Measurements from ENCODE around the gene ADAMTSL1. TPM values are rescaled to one million over a fixed set of nuclear protein-coding genes. Genes with fewer than 3 reads are reported as not detected.

The ADAMTSL1 gene
- total RNA-seq, 6 donors from 2014 or later, result 0.44 to 6.4 (median 2.3) TPM; not detected in 1

GRCh38 chr9:18448101-18448500, 25.9 kb upstream of the ADAMTSL1 start:
- no peak overlapping the region for H3K27ac ChIP-seq
- no peaks in the 10 kb centered on the region for H3K9me3 ChIP-seq
- ATAC-seq (ENCODE audit: low FRiP score in 2 of 2) (no peak), DNase-seq (no peak)
- H3K4me3 ChIP-seq, result no peak overlapping the region
- H3K36me3 ChIP-seq, result no peaks in the 10 kb centered on the region
- TF ChIP-seq EP300 (IDR thresholded peaks at IDR 0.05) (no peak), CTCF (IDR thresholded peaks at IDR 0.05) (no peak), POLR2A (IDR thresholded peaks at IDR 0.05) (no peak), POLR2AphosphoS5 (IDR thresholded peaks at IDR 0.05) (no peak)
- peaks cover 0 to 8% (median 0%) of the 10 kb centered on the region in 4 donors for H3K4me1 ChIP-seq
- H3K27me3 ChIP-seq, result no peaks in the 10 kb centered on the region

GRCh38 chr9:18451406-18451805, 22.5 kb upstream of the ADAMTSL1 start:
- peak in 1 of 2 donors; percentile 14 for ATAC-seq (ENCODE audit: low FRiP score in 2 of 2)
- DNase-seq, result no peak
- WGBS, 2 donors, result 68% methylated on average over 3 of the region's 3 CpGs
- Histone ChIP-seq H3K4me3 (no peak overlapping the region), H3K9me3 (no peaks in the 10 kb centered on the region), H3K4me1 (peaks cover 0 to 8% (median 0%) of the 10 kb centered on the region in 4 donors), H3K36me3 (no peaks in the 10 kb centered on the region), H3K27me3 (no peaks in the 10 kb centered on the region), H3K27ac (no peak overlapping the region)
- no peak for TF ChIP-seq EP300 (IDR thresholded peaks at IDR 0.05)
- no peak for TF ChIP-seq POLR2A (IDR thresholded peaks at IDR 0.05)
- TF ChIP-seq POLR2AphosphoS5 (IDR thresholded peaks at IDR 0.05), result no peak
- TF ChIP-seq CTCF (IDR thresholded peaks at IDR 0.05), result no peak

- H3K4me1 ChIP-seq, result peaks cover 0 to 4% (median 0%) of the 10 kb centered on the region in 4 donors
- DNase-seq (no peak), ATAC-seq (ENCODE audit: low FRiP score in 2 of 2) (no peak)
- WGBS, 2 donors, result 84 to 92% methylated on average over 2 of the region's 2 CpGs
- TF ChIP-seq POLR2AphosphoS5 (IDR thresholded peaks at IDR 0.05), result no peak
- TF ChIP-seq EP300 (IDR thresholded peaks at IDR 0.05), result no peak
- no peak for TF ChIP-seq CTCF (IDR thresholded peaks at IDR 0.05)
- TF ChIP-seq POLR2A (IDR thresholded peaks at IDR 0.05), result no peak
- no peak overlapping the region for H3K27ac ChIP-seq
- H3K9me3 ChIP-seq, result no peaks in the 10 kb centered on the region
- H3K4me3 ChIP-seq, result no peak overlapping the region
- H3K36me3 ChIP-seq, result no peaks in the 10 kb centered on the region
- no peaks in the 10 kb centered on the region for H3K27me3 ChIP-seq
Measured at GRCh38 chr9:18452276-18452675, 21.7 kb upstream of the ADAMTSL1 start.

- TF ChIP-seq POLR2A (IDR thresholded peaks at IDR 0.05) (no peak), EP300 (IDR thresholded peaks at IDR 0.05) (no peak), POLR2AphosphoS5 (IDR thresholded peaks at IDR 0.05) (no peak), CTCF (IDR thresholded peaks at IDR 0.05) (no peak)
- 76 to 84% methylated on average over 4 of the region's 4 CpGs for WGBS, 2 donors
- ATAC-seq (ENCODE audit: low FRiP score in 2 of 2) (no peak), DNase-seq (no peak)
- no peaks in the 10 kb centered on the region for H3K4me1 ChIP-seq
- no peaks in the 10 kb centered on the region for H3K27me3 ChIP-seq
- H3K36me3 ChIP-seq, result no peaks in the 10 kb centered on the region
- no peak overlapping the region for H3K4me3 ChIP-seq
- no peak overlapping the region for H3K27ac ChIP-seq
- H3K9me3 ChIP-seq, result no peaks in the 10 kb centered on the region
Measured at GRCh38 chr9:18456624-18457237, 17.2 kb upstream of the ADAMTSL1 start.

- H3K4me1 ChIP-seq, result no peaks in the 10 kb centered on the region
- DNase-seq (no peak), ATAC-seq (ENCODE audit: low FRiP score in 2 of 2) (no peak)
- H3K27me3 ChIP-seq, result no peaks in the 10 kb centered on the region
- TF ChIP-seq EP300 (IDR thresholded peaks at IDR 0.05), result no peak
- no peak for TF ChIP-seq POLR2AphosphoS5 (IDR thresholded peaks at IDR 0.05)
- TF ChIP-seq POLR2A (IDR thresholded peaks at IDR 0.05), result no peak
- WGBS, 2 donors, result 85 to 93% methylated on average over 2 of the region's 2 CpGs
- H3K9me3 ChIP-seq, result no peaks in the 10 kb centered on the region
- H3K4me3 ChIP-seq, result no peak overlapping the region
- H3K36me3 ChIP-seq, result no peaks in the 10 kb centered on the region
- no peak overlapping the region for H3K27ac ChIP-seq
Measured at GRCh38 chr9:18457510-18457909, 16.4 kb upstream of the ADAMTSL1 start.
